Left ventricle myocardium superior (tissue), 1 donor: ENCODE measurements around the gene RHOB. TPM values are rescaled to one million over a fixed set of nuclear protein-coding genes. Genes with fewer than 3 reads are reported as not detected.
"Not testable (repeated sequence)": the region's sequence is repeated elsewhere in the genome, so short reads cannot be mapped to it uniquely, and the experiment has no call there.

Experiments
- ATAC-seq: fragments of 200-7000 bp; cut with Tn5 transposase; one replicate; pipeline ENCODE4 v1.9.1; 2020; ENCODE audit warnings: mild to moderate bottlenecking, moderate library complexity
- DNase-seq: peaks from one replicate; pipeline ENCODE4 v3.0.0-alpha.2; 2020
- intact Hi-C: fragments of 100-400 bp; cut with micrococcal nuclease; formaldehyde crosslinking; loops from one replicate; pipeline ENCODE4 v1.11.0; 2022
- total RNA-seq: library from RNA; stranded (reverse); fragmentation: NEBNext Ultra II Directional; extraction: Animal tissue kit (Norgen Biotek cat#: 25700); gene quantifications from one replicate; pipeline ENCODE4 v1.2.1, GENCODE V29; 2021
- donor health status: DM: no; HTN: yes; CAD: no; lungs with severe emphysema.

RHOB gene
- total RNA-seq, 1 donor from 2014 or later: 182 TPM

GRCh38 chr2:20484810-20485611 is 38.1 kb downstream of the RHOB start:
- ATAC-seq (no peak), DNase-seq (no peak)
- intact Hi-C loops: no loop called here

GRCh38 chr2:20485612-20486388 is 38.9 kb downstream of the RHOB start:
- DNase-seq: no peak
- intact Hi-C loops: no loop called here
- no peak for ATAC-seq

- ATAC-seq: no peak
- intact Hi-C loops: no loop called here
- DNase-seq: no peak
These were observed 39.7 kb downstream of the RHOB start for GRCh38 chr2:20486571-20486970.

DNA sequence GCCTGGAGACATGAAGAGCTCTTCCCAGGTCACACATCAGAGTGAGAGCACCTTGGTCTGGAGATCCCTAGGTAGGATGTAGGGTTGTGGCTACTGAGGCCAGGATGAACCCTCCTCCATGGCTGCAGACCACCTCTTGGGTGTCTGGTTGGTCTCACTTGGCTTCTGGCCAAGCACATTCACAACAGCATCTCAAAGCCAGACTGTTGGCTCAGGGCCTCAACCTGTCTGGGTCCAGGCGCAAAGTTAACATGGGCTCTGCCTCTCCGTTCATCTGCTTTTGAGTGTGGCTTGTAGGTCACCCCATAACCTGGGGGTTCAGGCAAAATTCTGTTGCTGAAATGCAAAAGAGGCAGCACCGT is 40.1 kb downstream of the RHOB start:
- ATAC-seq: no peak
- DNase-seq: no peak
- intact Hi-C loops: no loop called here

GRCh38 chr2:20487392-20488174 is 40.7 kb downstream of the RHOB start:
- intact Hi-C loops: no loop called here
- ATAC-seq: no peak
- no peak for DNase-seq

DNA sequence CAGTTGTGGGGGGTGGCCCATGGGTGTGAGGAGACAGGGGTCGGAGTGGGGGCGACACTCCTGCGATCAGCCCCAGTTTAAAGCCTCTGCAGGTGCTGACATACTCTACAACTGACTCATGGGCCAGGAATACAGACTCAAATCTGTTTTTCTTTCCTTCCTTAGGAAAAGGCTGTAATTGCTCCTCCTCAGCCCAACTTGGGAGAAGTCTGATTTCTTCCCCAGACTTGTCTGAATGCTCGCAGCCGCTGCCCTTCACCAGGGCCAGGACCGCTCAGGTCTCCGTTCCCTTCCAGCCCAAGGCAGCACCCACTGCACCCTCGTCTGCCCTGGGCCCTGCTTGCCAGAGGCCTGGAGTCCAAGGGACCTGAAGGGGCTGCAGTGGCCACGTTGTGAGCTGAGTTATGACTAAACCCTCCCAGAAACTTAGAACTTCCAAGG is 41.3 kb downstream of the RHOB start:
- DNase-seq: no peak
- no peak for ATAC-seq

DNA sequence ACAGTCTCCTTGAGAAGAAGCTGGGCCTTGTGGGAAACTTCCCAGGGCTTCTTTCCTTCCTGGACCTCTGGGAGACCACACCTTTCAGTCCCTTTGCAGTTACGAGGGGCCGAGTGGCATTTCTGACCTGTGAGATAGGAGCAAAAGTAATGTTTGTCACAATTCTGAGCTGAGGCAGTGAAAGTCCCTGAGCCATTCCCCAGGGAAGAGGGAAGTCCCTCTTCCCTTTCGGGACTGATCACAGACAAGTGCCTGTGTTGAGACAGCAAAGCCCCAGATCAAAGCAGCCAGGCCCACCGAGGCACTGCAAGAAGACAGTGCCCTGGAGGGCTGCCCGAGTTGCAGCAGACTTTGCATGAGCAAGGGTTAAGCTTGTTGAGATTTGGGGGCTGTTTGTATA is 41.9 kb downstream of the RHOB start:
- intact Hi-C loops: no loop called here
- ATAC-seq (no peak), DNase-seq (no peak)

More for the DNA sequence above, 41.3 kb downstream of the RHOB start:
- intact Hi-C loops: no loop called here

DNA sequence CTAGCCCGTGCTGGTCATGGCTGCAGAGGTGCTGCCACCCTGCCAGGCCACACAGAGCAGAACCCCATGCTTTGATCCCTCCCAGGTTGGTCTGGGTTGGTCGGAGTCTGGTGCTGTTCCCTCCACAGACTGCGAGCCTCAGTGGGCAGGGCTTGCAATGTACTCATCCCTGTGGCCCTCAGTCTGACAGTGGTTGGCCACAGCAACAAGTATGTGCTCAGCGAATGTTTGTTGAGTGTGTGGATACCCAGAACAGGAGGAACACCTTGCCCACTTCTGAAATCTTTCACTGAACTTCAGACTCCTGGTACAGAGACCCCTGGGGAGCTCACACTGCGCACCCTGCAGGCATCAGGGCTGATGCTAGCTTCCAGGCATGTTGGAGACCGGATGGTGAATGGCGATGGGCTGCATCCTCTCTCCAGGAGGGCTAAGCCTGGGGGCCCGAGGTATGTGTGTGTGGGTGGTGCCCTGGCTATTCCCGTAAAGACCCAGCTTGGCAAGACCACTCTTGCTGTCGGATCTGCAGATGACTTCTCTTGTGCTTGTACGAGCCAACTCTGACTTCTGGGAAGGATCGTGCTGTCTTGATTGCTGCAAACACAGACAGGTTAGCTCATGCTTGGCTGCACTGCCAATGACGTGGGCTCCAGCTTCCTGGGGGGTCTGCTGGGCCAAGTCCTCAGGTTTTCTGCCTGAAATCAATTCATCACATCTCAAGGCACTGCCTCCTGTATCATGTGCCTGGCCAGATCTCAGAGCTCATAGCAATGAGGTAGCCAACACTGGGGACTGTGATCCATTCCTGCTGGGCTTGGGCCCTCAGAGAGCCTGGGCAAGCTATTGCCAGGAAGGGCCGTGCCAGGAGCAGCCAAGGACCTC is 43.7 kb downstream of the RHOB start:
- DNase-seq: peak; percentile 60
- peak; percentile 77 for ATAC-seq
- intact Hi-C loops: no loop called here

DNA sequence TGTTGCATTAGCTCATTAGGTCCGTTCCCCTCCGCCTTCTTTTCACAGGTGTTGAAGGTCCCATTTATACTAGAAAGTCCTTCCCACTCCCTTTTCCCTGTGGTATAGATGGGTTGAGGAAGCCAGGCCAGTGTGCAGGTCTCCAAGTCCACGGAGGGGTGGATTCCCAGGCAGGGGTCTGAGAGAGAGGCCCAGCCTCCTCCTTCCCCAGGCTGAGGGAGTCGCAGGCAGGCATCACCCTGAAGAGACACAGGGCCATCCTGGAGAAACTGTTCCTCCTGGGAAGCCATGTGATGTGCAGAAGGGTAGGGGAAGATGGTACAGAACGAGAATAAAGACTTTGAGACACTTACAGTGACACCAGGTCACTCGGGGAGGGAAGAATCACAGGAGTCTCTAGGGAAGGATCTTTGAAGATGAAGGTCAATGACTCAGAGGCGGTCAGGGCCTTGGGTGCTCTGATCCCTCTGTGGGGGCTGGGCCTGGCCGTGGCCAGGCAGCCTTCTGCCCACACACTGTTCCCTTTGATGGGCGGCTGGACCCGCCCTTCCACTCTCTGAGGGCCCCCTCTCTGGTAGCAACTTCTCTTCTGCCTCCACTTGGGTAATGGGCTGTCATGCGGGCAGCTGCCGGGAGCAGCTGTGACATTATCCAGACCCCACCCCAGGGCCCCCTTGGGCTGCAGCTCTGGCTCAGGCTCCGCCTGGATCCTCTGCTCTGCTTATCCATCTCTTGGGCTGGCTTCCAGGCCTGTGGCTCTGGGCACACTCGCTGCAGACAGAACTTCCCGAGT is 45.1 kb downstream of the RHOB start:
- intact Hi-C loops: no loop called here
- DNase-seq (peak; percentile 56), ATAC-seq (peak; percentile 67)

DNA sequence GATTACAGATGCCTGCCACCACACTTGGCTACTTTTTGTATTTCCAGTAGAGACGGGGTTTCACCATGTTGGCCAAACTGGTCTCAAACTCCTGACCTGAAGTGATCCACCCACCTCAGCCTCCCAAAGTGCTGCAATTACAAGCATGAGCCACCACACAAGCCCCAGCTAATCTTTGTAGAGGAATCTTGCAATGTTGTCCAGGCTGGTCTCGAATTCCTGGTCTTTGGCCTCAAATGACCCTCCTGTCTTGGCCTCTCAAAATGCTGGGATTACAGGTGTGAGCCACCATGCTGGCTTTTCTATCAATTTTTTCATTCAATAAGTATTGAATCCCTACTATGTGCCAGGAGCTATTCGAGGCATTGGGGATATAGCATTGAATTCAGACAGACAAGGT is 46.2 kb downstream of the RHOB start:
- ATAC-seq, intact Hi-C loops, DNase-seq: not testable (repeated sequence)

DNA sequence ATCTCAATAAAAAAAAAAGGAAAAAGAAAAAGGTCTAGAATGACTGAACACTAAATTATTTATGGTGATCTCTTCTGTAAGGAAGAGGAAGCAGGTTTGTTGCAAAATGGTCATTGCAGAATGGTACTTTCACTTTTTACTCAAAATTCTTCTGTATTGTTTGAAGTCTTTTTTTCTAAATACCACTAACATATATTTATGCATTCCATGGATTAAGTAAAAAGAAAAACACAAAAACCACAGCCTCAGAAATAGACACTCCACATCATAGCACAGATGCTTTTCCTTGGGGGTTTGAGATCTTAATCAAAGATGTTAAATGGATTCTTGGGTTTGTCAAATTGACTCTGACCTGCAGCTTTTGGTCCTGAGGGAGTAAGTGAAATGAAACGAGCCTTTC is 47.4 kb downstream of the RHOB start:
- DNase-seq (no peak), ATAC-seq (no peak)
- intact Hi-C loops: no loop called here

DNA sequence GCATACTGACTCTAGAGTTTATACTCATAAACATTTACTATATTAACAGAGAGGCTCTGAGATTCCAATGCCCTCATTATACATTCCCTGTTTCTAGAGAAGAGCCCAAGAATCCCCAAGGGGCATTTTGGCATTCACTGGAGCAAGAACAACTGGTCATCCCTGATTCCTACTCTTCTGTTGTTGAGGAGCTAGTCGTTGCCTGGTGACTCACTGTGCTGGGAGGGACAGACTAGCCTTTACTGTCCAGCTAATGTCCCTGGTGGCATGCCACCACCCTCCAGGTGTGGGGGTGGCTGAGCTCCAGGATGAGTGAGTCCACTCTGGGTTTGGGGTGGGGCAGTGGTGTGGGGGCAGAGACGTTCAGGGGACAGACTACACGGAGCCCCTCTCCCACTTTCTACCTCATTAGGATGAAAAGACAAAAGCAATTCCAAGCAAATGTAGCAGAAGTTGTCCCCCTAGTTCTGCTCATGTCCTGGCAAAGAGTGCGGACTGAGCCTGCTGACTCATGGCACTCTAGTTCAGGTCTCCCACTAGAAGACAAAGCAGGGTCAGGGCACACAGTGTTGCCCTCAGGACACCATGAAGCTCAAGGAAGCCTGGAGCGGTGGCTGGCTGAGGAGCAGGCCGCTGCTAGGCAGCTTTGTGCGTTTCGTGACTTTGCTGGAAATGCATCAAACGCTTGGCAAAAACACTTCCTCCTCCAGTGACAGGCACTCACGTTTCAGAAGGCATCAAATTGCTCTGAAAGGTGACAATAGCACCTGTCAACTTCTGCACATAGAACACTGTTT is 49.4 kb downstream of the RHOB start:
- intact Hi-C loops: no loop called here
- DNase-seq (no peak), ATAC-seq (peak; percentile 28)

- intact Hi-C loops: no loop called here
- DNase-seq (no peak), ATAC-seq (no peak)
These were observed 50.1 kb downstream of the RHOB start for GRCh38 chr2:20496942-20497341.
